Heart left ventricle (tissue), 16 donors: ENCODE measurements around the gene IL6. TPM values are rescaled to one million over a fixed set of nuclear protein-coding genes. Genes with fewer than 3 reads are reported as not detected.

ENCODE experiments used
- ATAC-seq, 4 donors: fragments of 200-7000 bp; cut with Tn5 transposase; one replicate each; pipeline ENCODE4 v1.9.1; 2020 to 2022; ENCODE audit warnings: moderate library complexity in 4 of 4, mild to moderate bottlenecking in 3 of 4, moderate number of reproducible peaks in 1 of 4
- DNase-seq, 5 donors: peaks; one replicate each; pipeline ENCODE4 v3.0.0-alpha.2; 2020
- H3K27ac ChIP-seq, 12 donors: fragments of 200-600 bp; sonication (generic) in 4 of 12; one replicate each; pipeline versions ENCODE4 v1.5.0 to v1.8.0; 2016 to 2022; ENCODE audit warnings: mild to moderate bottlenecking in 2 of 12
- H3K27me3 ChIP-seq, 9 donors: fragments of 200-600 bp; sonication (generic) in 2 of 9; one replicate each; pipeline versions ENCODE4 v1.5.1 to v1.8.0; 2016 to 2022; ENCODE audit warnings: mild to moderate bottlenecking in 3 of 9
- H3K36me3 ChIP-seq, 9 donors: fragments of 200-600 bp; sonication (generic) in 2 of 9; one replicate each; pipeline versions ENCODE4 v1.5.0 to v1.8.0; 2018 to 2022; ENCODE audit warnings: mild to moderate bottlenecking in 2 of 9
- H3K4me1 ChIP-seq, 12 donors: fragments of 200-600 bp; sonication (generic) in 4 of 12; one replicate each; pipeline versions ENCODE4 v1.5.0 to v1.8.0; 2016 to 2022; ENCODE audit warnings: mild to moderate bottlenecking in 3 of 12
- H3K4me3 ChIP-seq, 12 donors: fragments of 200-600 bp; sonication (generic) in 4 of 12; one replicate each; pipeline versions ENCODE4 v1.5.0 to v1.8.0; 2017 to 2022; ENCODE audit warnings: mild to moderate bottlenecking in 9 of 12, moderate library complexity in 4 of 12
- H3K9me3 ChIP-seq, 12 donors: fragments of 200-600 bp; sonication (generic) in 4 of 12; one replicate each; pipeline versions ENCODE4 v1.5.0 to v1.8.0; 2016 to 2022; ENCODE audit warnings: mild to moderate bottlenecking in 1 of 12
- POLR2A ChIP-seq, 2 donors: fragments of 450-650 bp; IDR thresholded peaks; one replicate each; pipeline ENCODE4 v1.6.1; 2017; ENCODE audit warnings: antibody characterized with exemption in 2 of 2, mild to moderate bottlenecking in 2 of 2, moderate library complexity in 2 of 2
- WGBS, 4 donors: extraction: QIAGEN DNeasy Blood & Tissue Kit in 2 of 4; methylation state at CpG; one replicate each; pipeline versions ENCODE4 v1.1.5 to v1.1.7; 2013 to 2018; 5-methylcytosine and 5-hydroxymethylcytosine counted together
- intact Hi-C, 10 donors: fragments of 100-400 bp; cut with DNase I; formaldehyde crosslinking; loops; one replicate each; pipeline versions ENCODE4 v1.11.1 to v1.14.2; 2022
- polyA plus RNA-seq, 2 donors: library from polyadenylated mRNA; stranded (reverse); fragments of 200-250 nt; gene quantifications; one replicate each; pipeline ENCODE4 v1.2.3, GENCODE V29; 2013
- total RNA-seq, 9 donors: library from RNA; depleted of rRNA in 2 of 9; stranded (reverse); fragments of >200 nt in 2 of 9; fragmentation: NEBNext Ultra II Directional in 3 of 9; extraction: Animal tissue kit (Norgen Biotek cat#: 25700) in 3 of 9; gene quantifications; one replicate each; pipeline versions ENCODE4 v1.1.0 to v1.2.4, GENCODE V29; 2016 to 2023
- TF ChIP-seq, protein P1 (sequence below), 12 donors: fragments of 200-600 bp; sonication (generic) in 4 of 12; IDR thresholded peaks; one replicate each; pipeline versions ENCODE4 v1.5.0 to v1.8.0; 2018 to 2022; ENCODE audit warnings: antibody characterized with exemption in 12 of 12, mild to moderate bottlenecking in 5 of 12
- donor health status: ischemic (EF 13 %, LVEDD 7.1; RV severe dilation, severe dysfunction).
- donor health status: healthy with polysubstance abuse.
- donor health status: DM: no; HTN: yes; CAD: no.
- donor health status: DM: no; HTN: no; CAD: no.
- donor health status: ischemic (EF 25% LVEDD 6.9; RV normal size, moderate dysfunction).
- donor health status: ischemic (EF 25% LVEDD 5.7; RV mildly dilated, moderate dysfunction).
- donor health status: healthy.
- donor health status: DM: yes; HTN: yes; CAD: no.
- donor health status: ischemic (EF 35%, LVEDD 5.7; RV mildly dilated, moderate dysfunction).
- donor health status: nonischemic (EF 11% LVEDD 7.7; RV severe dilation, severe dysfunction).
- donor health status: DM: yes; HTN: yes; CAD: no.
- donor health status: PGD.
- donor health status: ischemic (EF 29% LVEDD 5.4; RV normal size, mild dysfunction).
- donor health status: nonischemic (EF 23%, LVEDD 6.1; RV moderate dilation, normal function).

IL6 gene
- total and polyA plus RNA-seq, 11 donors: 0.72 to 15.1 (median 1.9) TPM; not detected in 1

DNA sequence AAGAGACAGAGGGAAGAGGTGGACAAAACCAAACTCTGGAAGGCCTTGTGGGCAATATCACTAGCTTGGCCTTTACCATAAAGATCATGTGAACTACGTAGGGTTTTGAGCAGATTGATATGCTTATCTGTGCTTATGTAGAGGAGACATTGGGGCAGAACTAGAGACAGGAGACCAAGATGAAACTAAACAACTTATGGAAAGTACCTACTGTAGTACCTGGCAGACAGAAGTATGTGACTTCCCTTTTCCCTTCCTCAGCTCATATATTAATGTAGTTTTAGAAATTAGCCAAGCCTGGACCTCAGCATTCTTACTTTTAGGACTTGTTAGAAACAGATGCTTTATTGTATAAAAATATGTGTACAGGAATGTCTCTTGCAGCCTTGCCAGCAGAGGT, 14.0 kb upstream of the IL6 start:
- DNase-seq: no peak
- intact Hi-C loops: no loop called here

DNA sequence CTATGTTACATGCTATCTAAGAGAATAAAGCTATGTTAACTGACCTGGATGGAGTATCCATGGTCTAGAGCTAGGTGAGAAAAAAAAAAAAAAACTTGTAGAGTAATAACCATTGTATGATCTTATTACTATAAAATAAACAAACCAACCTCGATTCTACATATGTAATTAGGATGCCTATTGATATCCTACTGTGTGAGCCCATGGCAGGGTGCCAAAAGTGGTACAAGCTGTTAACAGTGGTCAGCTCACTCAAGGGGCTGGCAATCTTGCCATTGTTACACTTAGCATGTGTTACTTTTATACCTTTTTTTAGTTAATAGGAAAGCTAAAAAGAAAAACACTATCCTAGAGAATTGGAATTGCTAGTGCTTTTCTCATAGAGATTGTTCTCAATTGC, 13.5 kb upstream of the IL6 start:
- Histone ChIP-seq H3K27ac (peak overlapping the region in 6 of 12 donors; percentile 4 to 52 (median 31)), H3K4me1 (peaks cover 0 to 18% (median 6%) of the 10 kb centered on the region in 12 donors), H3K27me3 (no peaks in the 10 kb centered on the region), H3K36me3 (no peaks in the 10 kb centered on the region), H3K9me3 (no peaks in the 10 kb centered on the region), H3K4me3 (no peak overlapping the region)
- intact Hi-C loops: no loop called here
- WGBS, 4 donors: 45 to 61% (median 57%) methylated on average over 1 of the region's 1 CpG
- DNase-seq: no peak
- no peak for ATAC-seq
- no peak for TF ChIP-seq POLR2A (IDR thresholded peaks at IDR 0.05)

More for the DNA sequence above, 14.0 kb upstream of the IL6 start:
- Histone ChIP-seq H3K9me3 (no peaks in the 10 kb centered on the region), H3K27ac (peak overlapping the region in 1 of 12 donors; percentile 52), H3K27me3 (no peaks in the 10 kb centered on the region), H3K4me1 (peaks cover 0 to 13% (median 2%) of the 10 kb centered on the region in 12 donors), H3K4me3 (no peak overlapping the region), H3K36me3 (no peaks in the 10 kb centered on the region)
- ATAC-seq: no peak
- TF ChIP-seq, protein P1, sequence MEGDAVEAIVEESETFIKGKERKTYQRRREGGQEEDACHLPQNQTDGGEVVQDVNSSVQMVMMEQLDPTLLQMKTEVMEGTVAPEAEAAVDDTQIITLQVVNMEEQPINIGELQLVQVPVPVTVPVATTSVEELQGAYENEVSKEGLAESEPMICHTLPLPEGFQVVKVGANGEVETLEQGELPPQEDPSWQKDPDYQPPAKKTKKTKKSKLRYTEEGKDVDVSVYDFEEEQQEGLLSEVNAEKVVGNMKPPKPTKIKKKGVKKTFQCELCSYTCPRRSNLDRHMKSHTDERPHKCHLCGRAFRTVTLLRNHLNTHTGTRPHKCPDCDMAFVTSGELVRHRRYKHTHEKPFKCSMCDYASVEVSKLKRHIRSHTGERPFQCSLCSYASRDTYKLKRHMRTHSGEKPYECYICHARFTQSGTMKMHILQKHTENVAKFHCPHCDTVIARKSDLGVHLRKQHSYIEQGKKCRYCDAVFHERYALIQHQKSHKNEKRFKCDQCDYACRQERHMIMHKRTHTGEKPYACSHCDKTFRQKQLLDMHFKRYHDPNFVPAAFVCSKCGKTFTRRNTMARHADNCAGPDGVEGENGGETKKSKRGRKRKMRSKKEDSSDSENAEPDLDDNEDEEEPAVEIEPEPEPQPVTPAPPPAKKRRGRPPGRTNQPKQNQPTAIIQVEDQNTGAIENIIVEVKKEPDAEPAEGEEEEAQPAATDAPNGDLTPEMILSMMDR (IDR thresholded peaks at IDR 0.05): no peak
- TF ChIP-seq POLR2A (IDR thresholded peaks at IDR 0.05): no peak
- WGBS, 4 donors: 79 to 95% (median 89%) methylated on average over 1 of the region's 1 CpG

DNA sequence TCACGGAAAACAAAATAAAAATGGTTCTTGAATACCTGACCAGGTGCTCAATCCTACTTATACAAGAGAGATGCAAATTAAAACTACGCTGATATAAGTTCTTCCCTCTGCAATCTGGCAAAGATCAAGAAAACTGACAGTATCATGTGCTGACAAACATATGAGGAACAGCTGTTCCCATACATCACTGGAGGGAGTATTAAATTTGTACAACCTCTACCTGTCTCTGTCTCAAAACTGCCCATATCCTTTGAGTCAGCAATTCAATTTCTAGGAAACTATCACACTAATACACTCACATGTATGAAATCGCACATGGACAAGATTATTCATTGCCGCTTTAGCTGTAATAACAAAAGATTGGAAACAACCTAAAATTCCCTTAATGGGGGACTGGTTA, 11.0 kb upstream of the IL6 start:
- no peak overlapping the region for H3K4me3 ChIP-seq
- DNase-seq (no peak), ATAC-seq (no peak)
- H3K27ac ChIP-seq: no peak overlapping the region
- peaks cover 0 to 28% (median 7%) of the 10 kb centered on the region in 12 donors for H3K4me1 ChIP-seq
- 94 to 96% (median 95%) methylated on average over 4 of the region's 4 CpGs for WGBS, 4 donors
- TF ChIP-seq, protein P1 (IDR thresholded peaks at IDR 0.05): no peak
- TF ChIP-seq POLR2A (IDR thresholded peaks at IDR 0.05): no peak
- H3K9me3 ChIP-seq: no peaks in the 10 kb centered on the region
- no peaks in the 10 kb centered on the region for H3K36me3 ChIP-seq
- intact Hi-C loops: no loop called here
- H3K27me3 ChIP-seq: no peaks in the 10 kb centered on the region

DNA sequence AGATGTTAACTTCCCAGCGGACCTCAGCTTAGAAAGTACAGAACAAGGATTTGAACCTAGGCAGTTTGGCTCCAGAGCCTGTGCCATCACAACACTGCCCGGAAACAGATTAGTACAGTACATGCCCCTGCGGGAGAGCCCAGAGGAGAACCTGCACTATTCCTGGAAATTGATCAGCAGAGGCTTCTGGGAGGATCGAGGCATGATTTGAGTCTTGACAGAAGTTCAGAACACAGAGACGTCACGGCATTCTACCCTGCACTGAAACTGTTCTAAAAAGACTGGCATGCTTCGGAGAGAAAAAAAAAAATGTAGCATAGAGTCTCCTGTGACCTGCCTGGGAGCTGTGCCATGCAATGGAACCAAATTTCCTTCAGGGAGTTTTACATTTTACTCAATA, 9.2 kb upstream of the IL6 start:
- peak; percentile 26 to 62 (median 32) for ATAC-seq
- H3K36me3 ChIP-seq: no peaks in the 10 kb centered on the region
- 53 to 65% (median 54%) methylated on average over 7 of the region's 7 CpGs for WGBS, 4 donors
- intact Hi-C loops: no loop called here
- peak overlapping the region in 7 of 12 donors; percentile 4 to 71 (median 33) for H3K27ac ChIP-seq
- H3K27me3 ChIP-seq: no peaks in the 10 kb centered on the region
- H3K4me3 ChIP-seq: no peak overlapping the region
- peaks cover 0 to 45% (median 10%) of the 10 kb centered on the region in 12 donors for H3K4me1 ChIP-seq
- H3K9me3 ChIP-seq: no peaks in the 10 kb centered on the region
- TF ChIP-seq POLR2A (IDR thresholded peaks at IDR 0.05): no peak
- DNase-seq: no peak

DNA sequence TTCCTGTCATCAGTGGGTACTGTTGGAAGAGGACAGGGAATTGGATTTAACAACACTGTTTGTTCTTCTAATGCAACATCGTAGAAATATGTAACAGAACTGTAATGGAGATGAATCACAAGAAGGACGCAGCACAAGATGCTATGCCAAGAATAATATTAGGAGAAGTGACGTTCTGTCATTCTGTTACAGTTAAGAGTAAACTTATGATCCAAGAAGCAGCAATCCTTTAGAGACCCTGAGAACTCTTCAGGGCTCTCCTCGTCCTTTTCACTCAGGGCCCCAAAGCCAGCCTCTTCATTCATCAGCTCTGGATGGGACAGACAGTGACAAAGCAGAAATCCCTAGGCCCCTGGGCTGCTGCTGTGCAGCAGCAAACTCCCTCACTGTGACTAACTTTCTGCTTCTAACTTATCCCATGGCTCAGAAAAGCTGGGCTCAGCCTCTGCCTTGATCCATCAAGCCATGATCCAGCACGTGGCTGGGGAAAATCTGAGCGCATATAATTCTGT, 8.7 kb upstream of the IL6 start:
- Histone ChIP-seq H3K27me3 (no peaks in the 10 kb centered on the region), H3K27ac (peak overlapping the region in 9 of 12 donors; percentile 4 to 71 (median 33)), H3K36me3 (no peaks in the 10 kb centered on the region), H3K4me1 (peaks cover 0 to 46% (median 15%) of the 10 kb centered on the region in 12 donors), H3K4me3 (no peak overlapping the region), H3K9me3 (no peaks in the 10 kb centered on the region)
- ATAC-seq (peak; percentile 34 to 83 (median 58)), DNase-seq (no peak)
- TF ChIP-seq POLR2A (IDR thresholded peaks at IDR 0.05): no peak
- TF ChIP-seq, protein P1 (IDR thresholded peaks at IDR 0.05): no peak
- 52 to 70% (median 61%) methylated on average over 6 of the region's 6 CpGs for WGBS, 4 donors
- intact Hi-C loops: no loop called here
